Gastroesophageal sphincter (tissue), 3 donors: Measurements from ENCODE around the gene IL31.

ENCODE experiments used
- POLR2A ChIP-seq, 2 donors: fragments of 450-650 bp; IDR thresholded peaks; one replicate each; pipeline ENCODE4 v1.6.1; 2017; ENCODE audit warnings: antibody characterized with exemption in 2 of 2, mild to moderate bottlenecking in 2 of 2, moderate library complexity in 1 of 2
- TF ChIP-seq, protein P1 (sequence below), 4 experiments: fragments of 200-600 bp in 2 of 4; fragments of 450-650 bp in 2 of 4; sonication (generic) in 1 of 4; IDR thresholded peaks; one replicate each; pipeline ENCODE4 v1.5.1; 2017 to 2019; ENCODE audit warnings: antibody characterized with exemption in 4 of 4, mild to moderate bottlenecking in 2 of 4, moderate library complexity in 2 of 4

GRCh38 chr12:122159882-122160281 lies 14.1 kb downstream of the IL31 start:
- TF ChIP-seq, protein P1, sequence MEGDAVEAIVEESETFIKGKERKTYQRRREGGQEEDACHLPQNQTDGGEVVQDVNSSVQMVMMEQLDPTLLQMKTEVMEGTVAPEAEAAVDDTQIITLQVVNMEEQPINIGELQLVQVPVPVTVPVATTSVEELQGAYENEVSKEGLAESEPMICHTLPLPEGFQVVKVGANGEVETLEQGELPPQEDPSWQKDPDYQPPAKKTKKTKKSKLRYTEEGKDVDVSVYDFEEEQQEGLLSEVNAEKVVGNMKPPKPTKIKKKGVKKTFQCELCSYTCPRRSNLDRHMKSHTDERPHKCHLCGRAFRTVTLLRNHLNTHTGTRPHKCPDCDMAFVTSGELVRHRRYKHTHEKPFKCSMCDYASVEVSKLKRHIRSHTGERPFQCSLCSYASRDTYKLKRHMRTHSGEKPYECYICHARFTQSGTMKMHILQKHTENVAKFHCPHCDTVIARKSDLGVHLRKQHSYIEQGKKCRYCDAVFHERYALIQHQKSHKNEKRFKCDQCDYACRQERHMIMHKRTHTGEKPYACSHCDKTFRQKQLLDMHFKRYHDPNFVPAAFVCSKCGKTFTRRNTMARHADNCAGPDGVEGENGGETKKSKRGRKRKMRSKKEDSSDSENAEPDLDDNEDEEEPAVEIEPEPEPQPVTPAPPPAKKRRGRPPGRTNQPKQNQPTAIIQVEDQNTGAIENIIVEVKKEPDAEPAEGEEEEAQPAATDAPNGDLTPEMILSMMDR (IDR thresholded peaks at IDR 0.05): no peak
- TF ChIP-seq POLR2A (IDR thresholded peaks at IDR 0.05): no peak
